ENCODE results near the gene LAGE3.
"Not testable (repeated sequence)": the region's sequence is repeated elsewhere in the genome, so short reads cannot be mapped to it uniquely, and the experiment has no call there.

LAGE3 gene

DNA sequence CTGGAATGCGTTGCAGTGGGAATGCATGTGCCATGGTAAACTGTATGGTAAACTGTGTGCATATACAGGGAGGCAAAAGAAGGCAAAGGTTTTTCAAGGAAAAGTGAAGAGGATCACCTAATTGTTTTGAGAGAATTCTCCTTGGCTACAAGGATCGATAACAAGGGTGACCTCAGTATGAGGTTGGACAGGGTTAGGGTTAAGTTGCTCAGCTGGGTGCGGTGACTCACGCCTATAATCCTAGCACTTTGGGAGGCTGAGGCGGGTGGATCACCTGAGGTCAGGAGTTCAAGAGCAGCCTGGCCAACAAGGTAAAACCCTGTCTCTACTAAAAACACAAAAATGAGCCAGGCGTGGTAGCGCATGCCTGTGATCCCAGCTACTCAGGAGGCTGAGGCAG, 22.3 kb upstream of the LAGE3 start:
- not testable (repeated sequence) for H3K27ac ChIP-seq (ENCODE audit: low read length); H3K4me3 ChIP-seq (ENCODE audit: low read length in 2 of 2); H3K27me3 ChIP-seq (ENCODE audit: control insufficient read depth in 1 of 2, insufficient read depth in 2 of 2, low read length in 2 of 2); H3K9ac ChIP-seq (ENCODE audit: low read length in 2 of 2); H3K36me3 ChIP-seq (ENCODE audit: control insufficient read depth in 2 of 2, insufficient read depth in 2 of 2, low read length in 2 of 2); H3K4me1 ChIP-seq (ENCODE audit: control insufficient read depth, insufficient read depth, low read length); H3K9me3 ChIP-seq (ENCODE audit: control insufficient read depth in 2 of 2, low read length in 2 of 2)

DNA sequence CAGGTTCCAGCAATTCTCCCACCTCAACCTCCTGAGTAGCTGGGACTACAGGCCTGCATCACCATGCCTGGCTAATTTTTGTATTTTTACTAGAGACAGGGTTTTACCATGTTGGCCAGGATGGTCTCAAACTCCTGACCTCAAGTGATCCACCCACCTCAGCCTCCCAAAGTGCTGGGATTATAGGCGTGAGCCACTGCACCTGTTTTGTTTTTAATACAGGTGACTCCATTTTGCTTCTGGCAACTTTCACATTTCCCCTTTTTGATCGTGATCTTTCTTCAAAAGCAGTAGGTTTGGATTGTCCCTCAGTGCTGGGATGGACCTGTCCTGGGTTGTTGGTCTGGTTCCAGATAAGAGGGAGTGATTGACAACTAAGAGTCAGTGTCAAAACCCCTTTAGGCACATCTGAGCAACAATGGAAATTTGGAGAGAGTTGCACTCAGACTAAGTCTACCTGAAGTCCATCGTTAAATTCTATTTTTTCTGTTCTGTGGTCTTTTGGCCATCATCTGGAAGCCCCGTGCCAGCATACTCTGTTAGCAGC, 17.6 kb upstream of the LAGE3 start:
- not testable (repeated sequence) for H3K4me1 ChIP-seq (ENCODE audit: control insufficient read depth, insufficient read depth, low read length); H3K9me3 ChIP-seq (ENCODE audit: control insufficient read depth in 2 of 2, low read length in 2 of 2); H3K27me3 ChIP-seq (ENCODE audit: control insufficient read depth in 1 of 2, insufficient read depth in 2 of 2, low read length in 2 of 2); H3K27ac ChIP-seq (ENCODE audit: low read length); H3K36me3 ChIP-seq (ENCODE audit: control insufficient read depth in 2 of 2, insufficient read depth in 2 of 2, low read length in 2 of 2); H3K9ac ChIP-seq (ENCODE audit: low read length in 2 of 2); H3K4me3 ChIP-seq (ENCODE audit: low read length in 2 of 2)

DNA sequence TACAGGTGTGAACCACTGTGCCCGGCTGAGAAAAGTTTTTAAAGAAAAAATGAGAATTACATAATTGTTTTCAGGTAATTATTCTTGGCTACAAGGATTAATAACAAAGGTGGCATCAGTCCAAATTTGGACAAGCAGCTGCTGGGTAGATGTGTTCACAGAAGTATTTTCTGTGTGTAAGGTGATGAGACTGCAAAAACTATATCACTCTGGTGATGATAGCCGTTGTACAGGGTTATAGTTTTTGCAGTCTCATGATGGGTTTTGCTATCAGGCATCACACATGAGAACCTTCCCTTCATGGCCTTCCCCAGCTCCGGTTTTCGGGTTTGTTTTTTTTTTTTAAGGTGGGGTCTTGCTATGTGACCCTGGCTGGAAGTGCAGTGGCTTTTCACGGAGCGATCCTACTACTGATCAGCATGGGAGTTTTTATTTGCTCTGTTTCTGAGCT, 16.4 kb upstream of the LAGE3 start:
- H3K4me1 ChIP-seq (ENCODE audit: control insufficient read depth, insufficient read depth, low read length) = no peaks in the 10 kb centered on the region
- no peak overlapping the region for H3K27ac ChIP-seq (ENCODE audit: low read length)
- H3K36me3 ChIP-seq (ENCODE audit: control insufficient read depth in 2 of 2, insufficient read depth in 2 of 2, low read length in 2 of 2) = no peaks in the 10 kb centered on the region
- no peaks in the 10 kb centered on the region for H3K27me3 ChIP-seq (ENCODE audit: control insufficient read depth in 1 of 2, insufficient read depth in 2 of 2, low read length in 2 of 2)
- no peaks in the 10 kb centered on the region for H3K9me3 ChIP-seq (ENCODE audit: control insufficient read depth in 2 of 2, low read length in 2 of 2)
- H3K9ac ChIP-seq (ENCODE audit: low read length in 2 of 2) = no peak overlapping the region
- no peak overlapping the region for H3K4me3 ChIP-seq (ENCODE audit: low read length in 2 of 2)

DNA sequence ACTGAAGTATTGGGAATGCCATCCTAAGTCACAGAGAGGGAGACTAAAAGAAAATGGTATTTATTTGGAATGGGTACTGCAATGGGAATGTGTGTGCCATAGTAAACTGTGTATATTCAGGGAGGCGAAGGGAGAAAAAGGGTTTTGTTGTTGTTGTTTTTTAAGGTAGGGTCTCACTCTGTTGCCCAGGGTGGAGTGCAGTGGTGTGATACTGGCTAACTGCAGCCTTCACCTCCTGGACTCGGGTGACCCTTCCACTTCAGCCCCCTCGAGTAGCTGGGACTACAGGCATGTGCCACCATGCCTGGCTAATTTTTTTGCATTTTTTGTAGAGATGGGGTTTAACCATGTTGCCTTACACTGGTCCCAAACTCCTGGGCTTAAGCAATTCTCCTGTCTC, 15.6 kb upstream of the LAGE3 start:
- no peaks in the 10 kb centered on the region for H3K4me1 ChIP-seq (ENCODE audit: control insufficient read depth, insufficient read depth, low read length)
- H3K9me3 ChIP-seq (ENCODE audit: control insufficient read depth in 2 of 2, low read length in 2 of 2) = no peaks in the 10 kb centered on the region
- no peak overlapping the region for H3K9ac ChIP-seq (ENCODE audit: low read length in 2 of 2)
- H3K4me3 ChIP-seq (ENCODE audit: low read length in 2 of 2) = no peak overlapping the region
- H3K27ac ChIP-seq (ENCODE audit: low read length) = no peak overlapping the region
- H3K36me3 ChIP-seq (ENCODE audit: control insufficient read depth in 2 of 2, insufficient read depth in 2 of 2, low read length in 2 of 2) = no peaks in the 10 kb centered on the region
- H3K27me3 ChIP-seq (ENCODE audit: control insufficient read depth in 1 of 2, insufficient read depth in 2 of 2, low read length in 2 of 2) = no peaks in the 10 kb centered on the region

DNA sequence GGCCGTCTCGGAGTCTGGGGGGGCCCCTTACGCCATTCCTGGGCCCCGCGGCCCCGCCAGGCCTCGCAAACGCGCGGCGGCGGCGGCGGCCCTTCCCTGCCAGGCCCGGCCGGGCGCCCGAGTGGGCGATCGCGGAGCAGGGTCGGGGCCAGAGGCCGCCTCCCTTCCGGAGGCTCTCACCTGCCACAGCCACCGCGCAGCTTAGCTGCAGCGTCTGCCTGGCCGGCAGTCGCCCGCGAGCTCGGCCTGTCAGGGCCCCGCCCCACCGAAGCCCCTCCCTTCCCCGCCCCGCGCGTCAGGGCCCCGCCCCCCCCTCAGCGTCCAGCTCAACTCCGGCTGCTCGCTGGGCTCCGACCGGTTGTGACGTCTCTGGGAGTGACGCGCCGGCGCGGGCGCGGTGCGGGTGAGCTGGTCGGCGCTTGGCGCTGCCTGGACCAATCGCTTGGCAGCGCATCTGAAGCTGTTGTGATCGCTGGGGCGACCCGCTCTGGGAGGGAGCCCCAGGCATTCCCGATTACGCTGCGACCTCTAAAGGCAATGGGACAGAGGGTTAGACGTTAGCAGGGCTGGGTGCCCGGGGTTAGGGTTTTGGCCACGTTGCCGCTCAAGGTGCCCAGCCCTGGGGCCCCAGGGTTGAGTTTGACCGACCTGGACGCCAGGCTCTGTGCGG, 11.5 kb upstream of the LAGE3 start, which contains the start of gene SLC10A3:
Gene SLC10A3 (minus strand): TSS at position 216 of the 670 bp plus-strand sequence. CDS start 1,689 bp downstream, outside the sequence.
- Histone ChIP-seq H3K27me3 (ENCODE audit: control insufficient read depth in 1 of 2, insufficient read depth in 2 of 2, low read length in 2 of 2) (peaks cover 0 to 2% of the 10 kb centered on the region in 2 donors), H3K4me3 (ENCODE audit: low read length in 2 of 2) (peak within 1 kb of the TSS; percentile 67 to 76), H3K9ac (ENCODE audit: low read length in 2 of 2) (peak within 1 kb of the TSS; percentile 72 to 86), H3K27ac (ENCODE audit: low read length) (peak within 1 kb of the TSS; percentile 76), H3K4me1 (ENCODE audit: control insufficient read depth, insufficient read depth, low read length) (peaks cover 24% of the 10 kb centered on the region), H3K36me3 (ENCODE audit: control insufficient read depth in 2 of 2, insufficient read depth in 2 of 2, low read length in 2 of 2) (no peaks in the 10 kb centered on the region), H3K9me3 (ENCODE audit: control insufficient read depth in 2 of 2, low read length in 2 of 2) (no peaks in the 10 kb centered on the region)

DNA sequence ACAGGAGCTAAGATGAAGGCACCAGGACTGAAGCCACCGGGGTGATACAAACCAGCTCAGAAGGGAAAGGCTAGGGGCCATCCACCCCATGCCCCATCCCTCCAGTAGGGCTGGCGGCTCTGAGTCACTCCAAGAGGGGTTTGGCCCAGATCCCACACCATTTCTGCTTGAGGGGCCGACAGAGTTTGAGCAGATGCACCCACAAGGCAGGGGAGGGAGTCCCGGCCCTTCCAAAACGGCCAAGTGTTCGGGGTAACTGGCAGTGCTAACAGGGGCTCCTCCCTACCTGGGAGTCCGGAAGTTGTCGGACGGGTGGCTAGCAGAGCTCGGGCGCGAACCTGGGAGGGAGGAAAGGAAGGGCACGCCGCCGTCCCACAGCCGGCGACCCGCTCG, 10.9 kb upstream of the LAGE3 start:
- Histone ChIP-seq H3K9me3 (ENCODE audit: control insufficient read depth in 2 of 2, low read length in 2 of 2) (no peaks in the 10 kb centered on the region), H3K27me3 (ENCODE audit: control insufficient read depth in 1 of 2, insufficient read depth in 2 of 2, low read length in 2 of 2) (peaks cover 0 to 3% of the 10 kb centered on the region in 2 donors), H3K27ac (ENCODE audit: low read length) (peak overlapping the region; percentile 71), H3K36me3 (ENCODE audit: control insufficient read depth in 2 of 2, insufficient read depth in 2 of 2, low read length in 2 of 2) (no peaks in the 10 kb centered on the region), H3K9ac (ENCODE audit: low read length in 2 of 2) (peak overlapping the region; percentile 67 to 73), H3K4me1 (ENCODE audit: control insufficient read depth, insufficient read depth, low read length) (peaks cover 30% of the 10 kb centered on the region), H3K4me3 (ENCODE audit: low read length in 2 of 2) (peak overlapping the region; percentile 65 to 74)

DNA sequence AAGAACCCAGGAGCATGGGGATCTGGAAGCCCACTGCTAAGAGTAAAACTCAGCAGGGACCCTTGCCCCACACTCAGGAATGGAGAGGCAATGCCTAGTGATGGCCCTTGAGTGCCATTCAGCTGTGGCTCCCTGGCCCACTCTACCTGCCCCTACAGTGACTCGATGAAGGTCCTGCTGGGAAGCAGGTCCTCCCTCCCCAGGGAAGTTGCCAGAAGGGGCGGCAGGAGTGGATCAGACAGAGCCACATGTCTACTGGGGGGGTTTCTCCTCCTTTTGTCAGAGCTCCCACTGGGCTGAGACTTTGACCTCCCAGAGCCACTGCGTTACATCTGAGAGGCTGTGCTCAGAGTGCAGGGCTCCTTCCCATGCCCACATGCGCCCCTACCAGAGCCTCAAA, 10.1 kb upstream of the LAGE3 start:
- Histone ChIP-seq H3K27ac (ENCODE audit: low read length) (peak overlapping the region; percentile 71), H3K4me3 (ENCODE audit: low read length in 2 of 2) (peak overlapping the region in 1 of 2 donors; percentile 74), H3K9me3 (ENCODE audit: control insufficient read depth in 2 of 2, low read length in 2 of 2) (no peaks in the 10 kb centered on the region), H3K36me3 (ENCODE audit: control insufficient read depth in 2 of 2, insufficient read depth in 2 of 2, low read length in 2 of 2) (peaks cover 0 to 3% of the 10 kb centered on the region in 2 donors), H3K4me1 (ENCODE audit: control insufficient read depth, insufficient read depth, low read length) (peaks cover 36% of the 10 kb centered on the region), H3K9ac (ENCODE audit: low read length in 2 of 2) (peak overlapping the region in 1 of 2 donors; percentile 67), H3K27me3 (ENCODE audit: control insufficient read depth in 1 of 2, insufficient read depth in 2 of 2, low read length in 2 of 2) (peaks cover 0 to 3% of the 10 kb centered on the region in 2 donors)

DNA sequence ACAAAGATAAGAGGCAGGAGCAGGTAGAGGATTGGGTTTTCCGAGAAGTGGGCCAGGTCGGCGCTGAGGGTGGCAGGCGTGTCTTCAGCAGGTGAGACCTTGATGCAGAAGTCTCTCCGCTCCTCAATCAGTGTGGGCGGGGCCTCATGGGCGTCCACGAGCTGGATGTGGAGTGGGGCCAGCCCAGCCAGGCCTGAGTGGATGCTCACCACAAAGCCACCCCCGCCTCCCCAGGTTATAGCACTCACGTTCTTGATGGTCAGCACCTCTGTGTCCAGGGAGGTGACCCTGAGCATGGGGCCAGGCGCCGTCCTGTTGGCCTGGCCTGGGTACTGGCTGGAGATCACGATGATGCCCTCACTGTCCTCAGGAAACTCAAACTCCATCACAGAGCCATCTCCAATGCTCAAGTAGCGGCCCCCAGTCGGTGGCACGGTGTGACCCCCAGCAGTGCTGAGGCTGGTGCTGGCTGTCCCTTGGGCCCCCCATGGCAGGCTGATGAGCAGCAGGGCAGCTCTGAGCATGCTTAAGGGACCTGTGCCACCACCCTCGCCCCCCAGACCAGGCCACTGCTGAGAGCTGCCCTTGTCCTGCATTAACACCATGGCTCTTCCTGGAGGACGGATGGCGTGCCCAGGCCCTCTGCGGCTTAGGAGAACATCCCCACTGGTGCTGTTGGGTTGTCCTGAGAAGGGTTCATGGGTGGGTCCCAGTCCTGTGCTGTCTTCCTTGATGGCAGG, 9.4 kb upstream of the LAGE3 start:
- Histone ChIP-seq H3K36me3 (ENCODE audit: control insufficient read depth in 2 of 2, insufficient read depth in 2 of 2, low read length in 2 of 2) (peaks cover 2 to 3% of the 10 kb centered on the region in 2 donors), H3K4me1 (ENCODE audit: control insufficient read depth, insufficient read depth, low read length) (peaks cover 38% of the 10 kb centered on the region)

DNA sequence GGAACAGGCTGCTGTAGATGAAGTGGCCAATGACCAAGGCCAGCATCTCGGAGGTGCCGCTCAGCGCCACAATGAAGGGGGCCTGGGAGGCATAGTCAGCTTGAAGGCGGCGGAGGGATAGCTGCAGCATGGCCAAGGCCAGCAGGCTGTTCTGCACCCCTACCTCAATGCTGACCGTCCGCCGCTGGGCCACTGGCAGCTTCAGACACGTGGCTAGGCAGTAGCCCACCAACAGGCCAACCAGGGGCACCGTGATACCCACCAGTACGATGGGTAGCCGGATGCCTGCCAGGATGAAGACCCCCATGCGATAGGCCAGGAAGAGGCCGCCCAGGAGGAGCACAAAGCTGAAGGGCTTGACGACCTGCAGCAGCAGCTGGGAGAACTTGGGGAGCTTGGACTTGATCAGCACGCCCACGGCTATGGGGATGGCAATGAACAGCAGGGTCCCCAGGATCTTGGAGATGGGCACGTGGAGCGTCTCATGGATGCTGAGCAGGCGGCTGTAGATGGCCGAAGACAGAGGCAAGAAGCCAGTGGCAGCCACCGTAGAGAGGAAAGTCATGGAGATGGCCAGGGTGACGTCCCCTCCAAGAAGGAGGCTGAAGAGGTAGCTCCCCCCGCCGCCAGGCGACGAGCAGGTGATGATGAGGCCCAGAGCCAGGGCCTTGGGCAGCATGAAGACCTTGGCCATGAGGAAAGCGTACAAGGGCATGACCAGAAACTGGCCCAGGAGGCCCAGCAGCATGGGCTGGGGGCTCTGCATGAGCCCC, 8.6 kb upstream of the LAGE3 start:
- Histone ChIP-seq H3K36me3 (ENCODE audit: control insufficient read depth in 2 of 2, insufficient read depth in 2 of 2, low read length in 2 of 2) (peaks cover 2 to 3% of the 10 kb centered on the region in 2 donors), H3K27ac (ENCODE audit: low read length) (no peak overlapping the region), H3K4me3 (ENCODE audit: low read length in 2 of 2) (no peak overlapping the region), H3K9ac (ENCODE audit: low read length in 2 of 2) (no peak overlapping the region), H3K27me3 (ENCODE audit: control insufficient read depth in 1 of 2, insufficient read depth in 2 of 2, low read length in 2 of 2) (peaks cover 0 to 3% of the 10 kb centered on the region in 2 donors), H3K9me3 (ENCODE audit: control insufficient read depth in 2 of 2, low read length in 2 of 2) (no peaks in the 10 kb centered on the region), H3K4me1 (ENCODE audit: control insufficient read depth, insufficient read depth, low read length) (peaks cover 38% of the 10 kb centered on the region)

More for the DNA sequence above, 9.4 kb upstream of the LAGE3 start:
- Histone ChIP-seq H3K27ac (ENCODE audit: low read length) (no peak overlapping the region), H3K9me3 (ENCODE audit: control insufficient read depth in 2 of 2, low read length in 2 of 2) (no peaks in the 10 kb centered on the region), H3K4me3 (ENCODE audit: low read length in 2 of 2) (no peak overlapping the region), H3K9ac (ENCODE audit: low read length in 2 of 2) (no peak overlapping the region), H3K27me3 (ENCODE audit: control insufficient read depth in 1 of 2, insufficient read depth in 2 of 2, low read length in 2 of 2) (peaks cover 0 to 3% of the 10 kb centered on the region in 2 donors)

DNA sequence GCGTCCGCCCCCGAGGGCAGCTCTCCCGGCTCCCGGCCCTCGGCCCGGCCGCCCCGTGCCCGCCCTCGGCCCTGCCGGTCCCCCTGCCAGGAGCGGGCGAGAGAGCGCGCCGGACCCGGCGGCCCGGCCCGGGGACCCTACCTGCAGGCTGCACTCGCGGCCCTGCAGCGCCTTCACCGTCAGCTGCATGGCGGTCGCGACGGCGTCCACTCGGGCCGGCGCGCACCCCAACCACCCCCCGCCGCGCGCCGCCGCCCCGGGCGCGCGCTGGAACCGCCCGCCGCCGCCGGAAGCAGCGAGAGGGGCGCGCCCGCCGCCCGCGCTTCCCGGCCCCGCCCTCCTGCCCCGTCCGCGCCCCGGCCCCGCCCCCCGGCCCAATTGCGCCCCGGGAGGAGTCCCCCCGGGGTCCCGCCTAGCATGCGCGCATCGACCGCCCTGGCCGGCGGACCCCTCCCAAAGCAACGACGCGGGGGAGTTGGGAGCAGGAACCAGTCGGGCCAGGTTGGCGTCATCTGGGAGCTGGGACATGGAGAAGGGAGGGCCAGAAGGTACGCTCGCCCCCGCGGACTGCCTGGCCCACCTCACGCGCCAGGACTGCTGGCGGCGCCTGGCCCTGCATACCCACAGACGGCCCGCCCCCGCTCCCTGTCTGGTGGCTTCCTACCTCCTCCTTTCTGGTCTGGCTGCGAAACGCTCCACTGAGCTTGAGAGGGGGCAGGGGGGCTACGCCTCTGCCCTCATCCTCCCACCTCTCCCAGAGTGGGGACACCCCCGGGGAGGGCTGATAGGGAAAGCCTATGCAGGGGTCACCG, 7.5 kb upstream of the LAGE3 start, which contains the start of gene UBL4A:
Gene UBL4A (minus strand): TSS at position 220 of the 812 bp plus-strand sequence. CDS start 31 bp downstream, at position 189.
- Histone ChIP-seq H3K27me3 (ENCODE audit: control insufficient read depth in 1 of 2, insufficient read depth in 2 of 2, low read length in 2 of 2) (peaks cover 0 to 3% of the 10 kb centered on the region in 2 donors), H3K9ac (ENCODE audit: low read length in 2 of 2) (peak within 1 kb of the TSS; percentile 22 to 55), H3K4me3 (ENCODE audit: low read length in 2 of 2) (peak within 1 kb of the TSS; percentile 46 to 74), H3K36me3 (ENCODE audit: control insufficient read depth in 2 of 2, insufficient read depth in 2 of 2, low read length in 2 of 2) (peaks cover 2 to 3% of the 10 kb centered on the region in 2 donors), H3K4me1 (ENCODE audit: control insufficient read depth, insufficient read depth, low read length) (peaks cover 38% of the 10 kb centered on the region), H3K27ac (ENCODE audit: low read length) (peak within 1 kb of the TSS; percentile 60), H3K9me3 (ENCODE audit: control insufficient read depth in 2 of 2, low read length in 2 of 2) (no peaks in the 10 kb centered on the region)
